ENCODE results near the gene ARHGEF11.

The ARHGEF11 gene

GRCh38 chr1:156998301-156998700 lies 47.2 kb downstream of the ARHGEF11 start:
- H3F3A ChIP-seq (ENCODE audit: control insufficient read depth, insufficient read depth), result no peaks in the 10 kb centered on the region
- no peaks in the 10 kb centered on the region for H3K27me3 ChIP-seq (ENCODE audit: control insufficient read depth, low read length)
- no peak overlapping the region for H3K4me3 ChIP-seq (ENCODE audit: low read length)
- H3K9me2 ChIP-seq (replicated peaks; ENCODE audit: control insufficient read depth, low read length), result no peaks in the 10 kb centered on the region
- TF ChIP-seq EZH2phosphoT487 (IDR thresholded peaks at IDR 0.05; ENCODE audit: borderline replicate concordance, low read length) (no peak), CTCF (IDR thresholded peaks at IDR 0.05; ENCODE audit: low read depth, low read length, poor library complexity, severe bottlenecking) (no peak)
- H3K4me1 ChIP-seq (ENCODE audit: control insufficient read depth, low read length), result no peaks in the 10 kb centered on the region
- no peak overlapping the region for H3K4me2 ChIP-seq (ENCODE audit: low read length)
- peaks cover 3% of the 10 kb centered on the region; the same call in 1 of the 2 replicates for H4K20me1 ChIP-seq (ENCODE audit: control insufficient read depth, insufficient read depth, low read depth, low read length)
- no peak overlapping the region for H3K27ac ChIP-seq (ENCODE audit: low read depth, low read length)
- H3K9me3 ChIP-seq (ENCODE audit: control insufficient read depth, insufficient read depth, low read length), result no peaks in the 10 kb centered on the region
- H3K36me3 ChIP-seq (ENCODE audit: control insufficient read depth, low read length), result no peaks in the 10 kb centered on the region
- no peaks in the 10 kb centered on the region for H3K79me2 ChIP-seq (ENCODE audit: control insufficient read depth, low read length)

- Histone ChIP-seq H3K27me3 (ENCODE audit: control insufficient read depth, low read length) (no peaks in the 10 kb centered on the region), H4K20me1 (ENCODE audit: control insufficient read depth, insufficient read depth, low read depth, low read length) (peaks cover 3% of the 10 kb centered on the region; the same call in 1 of the 2 replicates), H3K4me1 (ENCODE audit: control insufficient read depth, low read length) (no peaks in the 10 kb centered on the region), H3K4me2 (ENCODE audit: low read length) (no peak overlapping the region), H3F3A (ENCODE audit: control insufficient read depth, insufficient read depth) (no peaks in the 10 kb centered on the region), H3K9me2 (replicated peaks; ENCODE audit: control insufficient read depth, low read length) (no peaks in the 10 kb centered on the region), H3K9me3 (ENCODE audit: control insufficient read depth, insufficient read depth, low read length) (no peaks in the 10 kb centered on the region), H3K79me2 (ENCODE audit: control insufficient read depth, low read length) (no peaks in the 10 kb centered on the region), H3K4me3 (ENCODE audit: low read length) (no peak overlapping the region), H3K36me3 (ENCODE audit: control insufficient read depth, low read length) (no peaks in the 10 kb centered on the region), H3K27ac (ENCODE audit: low read depth, low read length) (no peak overlapping the region)
- TF ChIP-seq CTCF (IDR thresholded peaks at IDR 0.05; ENCODE audit: low read depth, low read length, poor library complexity, severe bottlenecking) (no peak), EZH2phosphoT487 (IDR thresholded peaks at IDR 0.05; ENCODE audit: borderline replicate concordance, low read length) (no peak)
These were observed 50.1 kb downstream of the ARHGEF11 start for GRCh38 chr1:156995412-156995811.

- Histone ChIP-seq H3K4me2 (ENCODE audit: low read length) (no peak overlapping the region), H4K20me1 (ENCODE audit: control insufficient read depth, insufficient read depth, low read depth, low read length) (peaks cover 3% of the 10 kb centered on the region; the same call in 1 of the 2 replicates), H3K9me2 (replicated peaks; ENCODE audit: control insufficient read depth, low read length) (no peaks in the 10 kb centered on the region), H3K27me3 (ENCODE audit: control insufficient read depth, low read length) (no peaks in the 10 kb centered on the region), H3K9me3 (ENCODE audit: control insufficient read depth, insufficient read depth, low read length) (no peaks in the 10 kb centered on the region), H3K4me3 (ENCODE audit: low read length) (no peak overlapping the region), H3K27ac (ENCODE audit: low read depth, low read length) (no peak overlapping the region), H3K79me2 (ENCODE audit: control insufficient read depth, low read length) (no peaks in the 10 kb centered on the region), H3K4me1 (ENCODE audit: control insufficient read depth, low read length) (no peaks in the 10 kb centered on the region), H3F3A (ENCODE audit: control insufficient read depth, insufficient read depth) (no peaks in the 10 kb centered on the region), H3K36me3 (ENCODE audit: control insufficient read depth, low read length) (no peaks in the 10 kb centered on the region)
- TF ChIP-seq EZH2phosphoT487 (IDR thresholded peaks at IDR 0.05; ENCODE audit: borderline replicate concordance, low read length) (no peak), CTCF (IDR thresholded peaks at IDR 0.05; ENCODE audit: low read depth, low read length, poor library complexity, severe bottlenecking) (no peak)
These were observed 51.3 kb downstream of the ARHGEF11 start for GRCh38 chr1:156994277-156994676.

Data from DOHH2 (cell line).